ENCODE measurements around the gene TRIM36. TPM values are rescaled to one million over a fixed set of nuclear protein-coding genes. Genes with fewer than 3 reads are reported as not detected.

The TRIM36 gene
- total and polyA plus RNA-seq, 11 donors, result 0.08 to 2.6 (median 0.51) TPM; not detected in 1

DNA sequence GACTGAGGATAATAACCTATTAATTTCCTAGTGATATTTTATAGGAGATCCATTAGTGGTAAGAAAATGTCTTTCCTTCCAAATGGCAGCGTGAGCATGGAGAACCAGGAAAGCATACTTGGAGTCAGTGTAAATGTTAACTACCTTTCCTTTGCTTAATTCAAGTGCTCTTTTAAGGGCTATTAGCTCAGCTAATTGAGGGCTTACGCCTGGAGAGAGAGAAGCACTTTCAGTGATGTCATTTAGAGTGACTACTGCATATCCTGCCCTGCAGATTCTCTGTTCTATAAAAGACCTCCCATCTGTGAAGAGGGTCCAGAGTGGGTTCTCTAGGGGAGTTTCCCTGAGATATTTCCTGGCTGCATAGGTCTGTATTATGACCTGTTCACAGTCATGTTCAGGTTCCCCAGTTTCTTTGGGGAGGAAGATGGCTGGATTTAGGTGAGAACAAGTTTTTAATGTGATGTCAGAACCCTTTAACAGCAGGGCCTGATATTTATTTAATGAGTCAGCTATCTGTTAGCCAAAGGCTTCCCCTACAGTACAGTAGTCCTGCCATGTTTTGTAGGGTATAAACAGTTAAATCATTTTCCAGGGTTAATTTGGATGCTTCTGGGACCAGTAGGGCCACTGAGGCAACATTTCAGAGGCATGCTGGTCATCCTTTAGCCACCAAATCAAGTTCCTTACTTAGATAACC lies 89.6 kb downstream of the TRIM36 start:
- Histone ChIP-seq H3K4me3 (no peak overlapping the region), H3K36me3 (no peaks in the 10 kb centered on the region), H3K27me3 (peaks cover 0 to 7% (median 0%) of the 10 kb centered on the region in 9 donors), H3K27ac (no peak overlapping the region), H3K4me1 (no peaks in the 10 kb centered on the region), H3K9me3 (no peaks in the 10 kb centered on the region)
- no peak for TF ChIP-seq POLR2A (IDR thresholded peaks at IDR 0.05)
- TF ChIP-seq, protein P1, sequence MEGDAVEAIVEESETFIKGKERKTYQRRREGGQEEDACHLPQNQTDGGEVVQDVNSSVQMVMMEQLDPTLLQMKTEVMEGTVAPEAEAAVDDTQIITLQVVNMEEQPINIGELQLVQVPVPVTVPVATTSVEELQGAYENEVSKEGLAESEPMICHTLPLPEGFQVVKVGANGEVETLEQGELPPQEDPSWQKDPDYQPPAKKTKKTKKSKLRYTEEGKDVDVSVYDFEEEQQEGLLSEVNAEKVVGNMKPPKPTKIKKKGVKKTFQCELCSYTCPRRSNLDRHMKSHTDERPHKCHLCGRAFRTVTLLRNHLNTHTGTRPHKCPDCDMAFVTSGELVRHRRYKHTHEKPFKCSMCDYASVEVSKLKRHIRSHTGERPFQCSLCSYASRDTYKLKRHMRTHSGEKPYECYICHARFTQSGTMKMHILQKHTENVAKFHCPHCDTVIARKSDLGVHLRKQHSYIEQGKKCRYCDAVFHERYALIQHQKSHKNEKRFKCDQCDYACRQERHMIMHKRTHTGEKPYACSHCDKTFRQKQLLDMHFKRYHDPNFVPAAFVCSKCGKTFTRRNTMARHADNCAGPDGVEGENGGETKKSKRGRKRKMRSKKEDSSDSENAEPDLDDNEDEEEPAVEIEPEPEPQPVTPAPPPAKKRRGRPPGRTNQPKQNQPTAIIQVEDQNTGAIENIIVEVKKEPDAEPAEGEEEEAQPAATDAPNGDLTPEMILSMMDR (IDR thresholded peaks at IDR 0.05), result no peak
- no peak for DNase-seq
- ATAC-seq, result no peak
- 83 to 91% (median 87%) methylated on average over 2 of the region's 2 CpGs for WGBS, 4 donors
- intact Hi-C loops (cut with DNase I), result loop anchor here in 1 of 10 donors (10.0 kb wide), 1 partner anchor 1405 kb away; no protein-coding TSS in a partner anchor

Other genes with a start within 250 kb of the TRIM36 start
- 10 to 100 TPM in 7 of 9 donors, 1 to 10 TPM in 2; 4.2 to 36.8 (median 26.6) TPM for gene PGGT1B, start 93.0 kb upstream of the TRIM36 start, total RNA-seq
- 1 to 10 TPM; 2.8 to 5.1 TPM for gene PGGT1B, start 93.0 kb upstream of the TRIM36 start, polyA plus RNA-seq
- 1 to 10 TPM; 3.6 to 8.4 (median 5.6) TPM for gene CCDC112, start 126.7 kb upstream of the TRIM36 start, total RNA-seq
- gene CCDC112, start 126.7 kb upstream of the TRIM36 start, polyA plus RNA-seq, result 1 to 10 TPM; 4.3 to 6.8 TPM

Data from heart left ventricle (tissue), 16 donors.